SK-N-MC (cell line): ENCODE data around the gene IL17RA.

Experiments
- EZH2 ChIP-seq: fragments of 200-600 bp; sonication (generic); IDR thresholded peaks from one replicate; pipeline ENCODE4 v1.6.1; 2017; ENCODE audit warnings: antibody characterized with exemption
- FOXP2 ChIP-seq: optimal IDR thresholded peaks from 2 replicates; pipeline ENCODE3; 2011; ENCODE audit warnings: mild to moderate bottlenecking, moderate library complexity; ENCODE audit not compliant: insufficient read depth; ENCODE audit errors: extremely low read length, control extremely low read depth
- POLR2AphosphoS5 ChIP-seq: IDR thresholded peaks from 2 replicates; pipeline ENCODE4 v1.6.1; 2012; ENCODE audit warnings: mild to moderate bottlenecking, low read depth, low read length, borderline replicate concordance

GRCh38 chr22:17164392-17165024, 79.7 kb downstream of the IL17RA start:
- TF ChIP-seq EZH2 (no peak), POLR2AphosphoS5 (no peak), FOXP2 (no peak)
